ENCODE results near the gene PARD3B.

- TF ChIP-seq POLR2AphosphoS5 (IDR thresholded peaks at IDR 0.05; ENCODE audit: low read depth, low read length), result no peak
- TF ChIP-seq YY1 (IDR thresholded peaks at IDR 0.05; ENCODE audit: low read depth, low read length), result no peak
- TF ChIP-seq MAFK (IDR thresholded peaks at IDR 0.05; ENCODE audit: low read depth, low read length), result no peak
- no peak for TF ChIP-seq POLR2A (IDR thresholded peaks at IDR 0.05; ENCODE audit: control extremely low read depth in 1 of 2, low read depth in 2 of 2, low read length in 2 of 2)
Observed at GRCh38 chr2:205193836-205194228, 648.6 kb downstream of the PARD3B start.

All from H1 (cell line).